BE2C (cell line): ENCODE results near the gene ATP8A2.

ENCODE experiments used
- DNase-seq: peaks from one replicate; pipeline ENCODE4 v3.0.0-alpha.2; 2020
- H3K27me3 ChIP-seq: fragments of 250-450 bp; sonication (Bioruptor Pico); 2 replicates; pipeline ENCODE4 v1.5.1; 2020; ENCODE audit warnings: mild to moderate bottlenecking
- H3K36me3 ChIP-seq: fragments of 250-450 bp; sonication (Bioruptor Pico); 2 replicates; pipeline ENCODE4 v1.5.1; 2020; ENCODE audit warnings: mild to moderate bottlenecking
- H3K4me1 ChIP-seq: fragments of 250-450 bp; sonication (Bioruptor Pico); 2 replicates; pipeline ENCODE4 v1.5.1; 2020
- H3K4me3 ChIP-seq: 2 replicates; pipeline ENCODE4 v1.5.1; 2011; ENCODE audit warnings: low read depth, low read length
- H3K9me3 ChIP-seq: fragments of 250-450 bp; sonication (Bioruptor Pico); 2 replicates; pipeline ENCODE4 v1.5.1; 2020
- TF ChIP-seq, protein P1 (sequence below): IDR thresholded peaks from 2 replicates; pipeline ENCODE4 v1.5.1; 2012; ENCODE audit warnings: mild to moderate bottlenecking, low read depth, low read length

ATP8A2 gene

GRCh38 chr13:25844559-25845434 lies 473.0 kb downstream of the ATP8A2 start:
- TF ChIP-seq, protein P1, sequence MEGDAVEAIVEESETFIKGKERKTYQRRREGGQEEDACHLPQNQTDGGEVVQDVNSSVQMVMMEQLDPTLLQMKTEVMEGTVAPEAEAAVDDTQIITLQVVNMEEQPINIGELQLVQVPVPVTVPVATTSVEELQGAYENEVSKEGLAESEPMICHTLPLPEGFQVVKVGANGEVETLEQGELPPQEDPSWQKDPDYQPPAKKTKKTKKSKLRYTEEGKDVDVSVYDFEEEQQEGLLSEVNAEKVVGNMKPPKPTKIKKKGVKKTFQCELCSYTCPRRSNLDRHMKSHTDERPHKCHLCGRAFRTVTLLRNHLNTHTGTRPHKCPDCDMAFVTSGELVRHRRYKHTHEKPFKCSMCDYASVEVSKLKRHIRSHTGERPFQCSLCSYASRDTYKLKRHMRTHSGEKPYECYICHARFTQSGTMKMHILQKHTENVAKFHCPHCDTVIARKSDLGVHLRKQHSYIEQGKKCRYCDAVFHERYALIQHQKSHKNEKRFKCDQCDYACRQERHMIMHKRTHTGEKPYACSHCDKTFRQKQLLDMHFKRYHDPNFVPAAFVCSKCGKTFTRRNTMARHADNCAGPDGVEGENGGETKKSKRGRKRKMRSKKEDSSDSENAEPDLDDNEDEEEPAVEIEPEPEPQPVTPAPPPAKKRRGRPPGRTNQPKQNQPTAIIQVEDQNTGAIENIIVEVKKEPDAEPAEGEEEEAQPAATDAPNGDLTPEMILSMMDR, result no peak
- Histone ChIP-seq H3K9me3 (no peaks in the 10 kb centered on the region), H3K4me1 (no peaks in the 10 kb centered on the region), H3K27me3 (no peaks in the 10 kb centered on the region), H3K4me3 (no peak overlapping the region), H3K36me3 (no peaks in the 10 kb centered on the region)
- no peak for DNase-seq

DNA sequence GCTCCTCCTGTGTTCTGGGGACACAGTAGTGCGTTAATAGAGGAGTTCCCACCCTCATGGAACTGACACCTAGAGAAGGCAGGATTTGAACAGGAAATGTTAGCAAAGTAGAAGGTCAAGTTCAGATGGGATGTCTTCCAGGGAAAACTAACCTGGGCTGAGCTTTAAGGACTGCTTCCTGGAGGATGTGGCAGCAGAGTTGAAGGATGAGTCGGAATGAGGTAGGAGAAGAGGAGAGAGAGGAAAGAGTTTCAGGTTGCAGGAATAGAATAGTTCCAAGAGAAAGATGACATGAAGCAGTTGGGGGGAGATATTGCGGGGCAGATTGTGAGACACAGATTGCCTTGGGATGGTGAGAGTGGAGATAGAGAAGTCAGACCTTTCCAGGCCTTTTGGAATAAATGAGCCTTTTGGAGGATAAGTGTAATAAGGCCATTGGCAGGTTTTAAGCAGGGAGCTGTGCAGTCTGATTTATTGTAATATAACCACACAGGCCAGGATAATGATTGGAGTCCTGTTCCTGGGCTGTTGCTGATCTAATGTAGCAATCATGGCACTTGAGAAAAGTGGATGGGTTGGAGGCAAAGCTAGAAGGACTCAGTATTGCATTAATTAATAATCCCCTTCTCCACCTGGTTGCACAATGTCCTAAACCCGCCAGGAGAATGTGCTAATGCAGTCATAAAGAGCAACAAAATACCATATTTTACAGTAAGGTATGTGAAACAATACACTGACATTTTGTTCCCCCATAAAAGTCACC lies 474.6 kb downstream of the ATP8A2 start:
- Histone ChIP-seq H3K4me3 (no peak overlapping the region), H3K27me3 (no peaks in the 10 kb centered on the region), H3K9me3 (no peaks in the 10 kb centered on the region), H3K36me3 (no peaks in the 10 kb centered on the region), H3K4me1 (no peaks in the 10 kb centered on the region)
- TF ChIP-seq, protein P1, result no peak
- DNase-seq, result no peak

DNA sequence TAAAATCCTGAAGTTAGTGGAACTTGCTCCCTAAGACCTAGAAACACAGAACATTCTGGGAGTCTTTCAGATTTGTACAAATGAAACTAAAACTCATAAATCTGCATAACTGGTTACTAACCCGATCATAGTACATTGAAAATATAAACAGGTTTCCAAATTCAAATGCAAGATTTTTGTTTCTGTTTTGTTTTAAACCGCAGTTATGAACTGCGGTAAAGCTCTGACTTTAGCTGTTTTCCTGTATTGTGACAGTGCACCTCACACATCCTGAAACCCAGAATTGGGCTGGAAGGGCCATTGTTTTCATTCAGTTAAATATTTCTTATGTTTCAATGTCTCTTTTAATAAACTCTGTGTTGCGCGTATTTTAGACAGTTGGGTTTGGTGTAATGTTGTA lies 475.4 kb downstream of the ATP8A2 start:
- no peak for DNase-seq
- Histone ChIP-seq H3K9me3 (no peaks in the 10 kb centered on the region), H3K4me1 (no peaks in the 10 kb centered on the region), H3K27me3 (no peaks in the 10 kb centered on the region), H3K36me3 (no peaks in the 10 kb centered on the region), H3K4me3 (no peak overlapping the region)
- TF ChIP-seq, protein P1, result no peak

DNA sequence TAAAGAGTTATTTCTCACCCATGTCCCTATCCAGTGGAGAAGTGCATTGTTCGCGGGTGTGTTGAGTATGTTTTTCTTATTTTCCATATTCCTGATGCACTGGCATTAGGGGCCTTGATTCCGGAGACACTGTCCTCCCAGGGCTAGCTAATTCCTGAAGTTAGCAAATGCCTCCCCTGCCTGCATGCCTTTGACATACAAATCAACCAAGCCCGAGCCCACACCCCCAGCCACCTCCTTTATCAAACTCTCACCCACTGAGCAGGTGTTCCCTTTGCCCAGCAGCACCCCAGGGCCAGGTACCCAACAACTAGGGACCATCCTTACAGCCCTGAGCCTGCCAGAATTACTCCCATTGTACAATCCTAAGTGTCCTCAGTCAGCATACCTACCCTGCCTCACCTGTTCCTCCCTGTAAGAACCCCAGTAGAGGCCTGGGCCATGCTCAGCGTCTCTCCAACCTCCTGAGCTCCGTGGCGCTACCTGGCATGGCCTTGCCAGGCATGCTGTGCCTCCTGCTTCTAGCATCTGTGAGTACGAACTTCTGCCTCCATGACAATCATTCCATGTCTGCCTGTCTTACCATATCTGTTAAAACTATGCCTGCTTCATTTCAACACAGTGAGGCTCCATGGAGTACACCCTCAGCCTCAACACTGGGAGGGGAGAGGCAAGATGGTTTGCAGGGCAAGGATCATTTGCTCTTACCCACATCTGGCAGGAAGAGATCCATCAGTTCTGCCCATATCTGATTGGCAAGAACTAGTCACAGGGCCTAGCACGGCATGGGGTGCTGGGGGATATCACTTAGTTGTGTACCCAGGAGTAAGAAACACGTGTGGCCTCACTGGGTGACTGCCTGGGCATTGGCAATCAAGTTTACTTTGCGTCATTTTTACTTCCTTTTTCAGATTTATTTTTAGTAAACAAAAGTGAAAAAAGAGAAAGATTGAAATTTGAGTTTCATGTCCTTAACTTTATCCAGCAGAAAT lies 476.2 kb downstream of the ATP8A2 start:
- H3K36me3 ChIP-seq, result no peaks in the 10 kb centered on the region
- H3K4me1 ChIP-seq, result no peaks in the 10 kb centered on the region
- TF ChIP-seq, protein P1, result no peak
- no peaks in the 10 kb centered on the region for H3K27me3 ChIP-seq
- H3K4me3 ChIP-seq, result no peak overlapping the region
- DNase-seq, result no peak
- no peaks in the 10 kb centered on the region for H3K9me3 ChIP-seq

DNA sequence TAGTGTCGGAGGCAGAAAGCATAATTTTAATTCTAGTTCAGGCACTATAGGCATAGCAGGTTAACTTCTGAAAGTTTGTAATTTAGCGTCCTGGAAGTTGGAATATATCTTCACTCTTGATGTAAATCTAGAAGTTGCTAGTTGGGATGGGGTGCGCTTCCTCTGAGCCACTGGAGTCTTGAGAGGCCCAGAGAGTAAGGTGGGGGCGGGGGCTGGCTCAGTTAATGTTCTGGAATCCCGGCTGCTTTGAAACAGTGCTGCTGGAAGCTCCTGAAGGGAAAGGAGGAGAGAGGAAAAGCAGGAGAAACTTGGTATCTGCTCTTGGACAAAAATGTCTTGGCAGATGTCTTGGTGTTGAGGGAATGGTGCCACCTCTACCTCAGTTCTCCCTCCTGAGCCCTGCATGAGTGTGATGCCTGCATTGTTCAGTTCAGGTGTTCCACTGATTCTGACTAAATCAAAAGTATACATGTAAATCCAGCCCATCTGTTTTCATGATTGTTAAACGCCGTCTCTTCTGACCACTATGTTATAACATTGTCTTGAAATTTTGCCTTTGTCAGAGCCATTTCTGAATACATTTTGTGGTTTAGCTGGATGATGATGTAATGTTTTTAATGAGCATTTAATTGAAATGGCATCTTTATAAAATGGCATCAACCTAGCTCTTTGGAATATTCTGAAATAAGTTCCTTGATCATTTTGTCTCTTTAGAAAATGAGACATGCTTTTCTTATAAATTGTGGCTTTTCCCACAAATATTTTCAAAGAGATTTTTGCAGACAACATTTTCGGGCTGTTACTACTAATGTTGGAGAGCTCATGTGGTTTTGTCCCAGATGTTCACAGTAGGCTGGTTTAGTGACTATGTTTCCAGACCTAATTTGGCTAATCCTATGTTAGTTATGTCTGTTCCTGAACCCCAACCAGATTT lies 477.3 kb downstream of the ATP8A2 start:
- Histone ChIP-seq H3K4me1 (no peaks in the 10 kb centered on the region), H3K4me3 (no peak overlapping the region), H3K36me3 (no peaks in the 10 kb centered on the region)

More for the DNA sequence above, 477.3 kb downstream of the ATP8A2 start:
- H3K27me3 ChIP-seq, result no peaks in the 10 kb centered on the region
- DNase-seq, result no peak
- TF ChIP-seq, protein P1, result no peak
- H3K9me3 ChIP-seq, result no peaks in the 10 kb centered on the region
